ENCODE data around the gene MAPK12. TPM values are rescaled to one million over a fixed set of nuclear protein-coding genes. Genes with fewer than 3 reads are reported as not detected.

The MAPK12 gene
- total and polyA plus RNA-seq, 2 of the 8 experiments (the other 6 are each of a cell fraction or from before 2014, with no cell fraction given): 17.3 to 20.3 TPM

- TF ChIP-seq RAD21 (IDR thresholded peaks at IDR 0.05 in 1 of 2, conservative IDR thresholded peaks at IDR 0.05 in 1 of 2; ENCODE audit: low read depth in 2 of 2, low read length in 2 of 2) (peak in 1 of 2 experiments; percentile 36; a peak in 3 of 4 replicates), TCF12 (IDR thresholded peaks at IDR 0.05; ENCODE audit: low read depth, low read length) (peak; percentile 85; the same call in 1 of the 2 replicates), KDM4A (IDR thresholded peaks at IDR 0.05; ENCODE audit: low read depth, low read length, severe bottlenecking) (no peak), ASH2L (IDR thresholded peaks at IDR 0.05; ENCODE audit: low read length) (no peak), ZNF274 (IDR thresholded peaks at IDR 0.05; ENCODE audit: borderline replicate concordance, extremely low read depth, low read length) (no peak), TEAD4 (IDR thresholded peaks at IDR 0.05; ENCODE audit: low read depth, low read length) (no peak), KDM1A (IDR thresholded peaks at IDR 0.05; ENCODE audit: borderline replicate concordance, low read length) (no peak), BACH1 (IDR thresholded peaks at IDR 0.05; ENCODE audit: low read length) (no peak), CBX5 (IDR thresholded peaks at IDR 0.05; ENCODE audit: low read depth, low read length) (no peak), POLR2AphosphoS5 (IDR thresholded peaks at IDR 0.05; ENCODE audit: low read depth, low read length) (peak; percentile 85; the same call in 1 of the 2 replicates), USF2 (IDR thresholded peaks at IDR 0.05; ENCODE audit: low read length) (no peak), CTBP2 (IDR thresholded peaks at IDR 0.05; ENCODE audit: borderline replicate concordance, insufficient read depth, insufficient read length, low read length) (no peak), EZH2 (IDR thresholded peaks at IDR 0.05; ENCODE audit: low read depth, low read length, severe bottlenecking) (no peak), NRF1 (IDR thresholded peaks at IDR 0.05; ENCODE audit: low read depth, low read length) (no peak)
These were observed 14.7 kb upstream of the MAPK12 start (continued) for GRCh38 chr22:50276143-50276542.

Data from H1 (cell line).